Skeletal muscle satellite cell (primary cell): Measurements from ENCODE around the gene RERE.
"Not testable (repeated sequence)": the region's sequence is repeated elsewhere in the genome, so short reads cannot be mapped to it uniquely, and the experiment has no call there.

Experiments
- H3K27me3 ChIP-seq: 2 replicates; pipeline ENCODE4 v1.7.0; 2013; ENCODE audit warnings: low read length; ENCODE audit not compliant: control insufficient read depth, insufficient read depth
- H3K36me3 ChIP-seq: 2 replicates; pipeline ENCODE4 v1.7.0; 2013; ENCODE audit warnings: mild to moderate bottlenecking, control low read depth, low read length; ENCODE audit not compliant: insufficient read depth
- H3K4me1 ChIP-seq: 2 replicates; pipeline ENCODE4 v1.7.0; 2013; ENCODE audit warnings: low read length; ENCODE audit not compliant: control insufficient read depth, insufficient read depth
- H3K4me2 ChIP-seq: 2 replicates; pipeline ENCODE4 v1.7.0; 2013; ENCODE audit warnings: mild to moderate bottlenecking, low read length
- H3K4me3 ChIP-seq: 2 replicates; pipeline ENCODE4 v1.7.0; 2013; ENCODE audit warnings: low read length
- H3K9ac ChIP-seq: 2 replicates; pipeline ENCODE4 v1.7.0; 2013; ENCODE audit warnings: mild to moderate bottlenecking, low read depth, low read length, moderate library complexity
- H3K9me3 ChIP-seq: replicated peaks from 2 replicates; pipeline ENCODE4 v1.7.0; 2013; ENCODE audit warnings: mild to moderate bottlenecking, control low read depth, low read length

RERE gene

GRCh38 chr1:8835941-8836643 is 18.7 kb upstream of the RERE start:
- no peaks in the 10 kb centered on the region for H3K9me3 ChIP-seq
- no peaks in the 10 kb centered on the region for H3K36me3 ChIP-seq
- no peak overlapping the region for H3K9ac ChIP-seq
- no peak overlapping the region for H3K4me2 ChIP-seq
- peaks cover 6% of the 10 kb centered on the region for H3K4me1 ChIP-seq
- no peak overlapping the region for H3K4me3 ChIP-seq
- H3K27me3 ChIP-seq: peaks cover 6% of the 10 kb centered on the region

GRCh38 chr1:8831340-8831739 is 13.9 kb upstream of the RERE start:
- H3K9ac ChIP-seq: no peak overlapping the region
- H3K27me3 ChIP-seq: peaks cover 5% of the 10 kb centered on the region
- no peaks in the 10 kb centered on the region for H3K36me3 ChIP-seq
- H3K4me1 ChIP-seq: peaks cover 6% of the 10 kb centered on the region
- H3K9me3 ChIP-seq: no peaks in the 10 kb centered on the region
- no peak overlapping the region for H3K4me2 ChIP-seq
- H3K4me3 ChIP-seq: no peak overlapping the region

- H3K4me2 ChIP-seq, H3K9ac ChIP-seq, H3K36me3 ChIP-seq: not testable (repeated sequence)
Measured at GRCh38 chr1:8830732-8831131, 13.3 kb upstream of the RERE start.

GRCh38 chr1:8825985-8826481 is 8.6 kb upstream of the RERE start:
- H3K36me3 ChIP-seq: no peaks in the 10 kb centered on the region
- no peaks in the 10 kb centered on the region for H3K27me3 ChIP-seq
- peaks cover 30% of the 10 kb centered on the region for H3K4me1 ChIP-seq
- no peak overlapping the region for H3K4me3 ChIP-seq
- H3K9ac ChIP-seq: peak overlapping the region; percentile 2
- no peaks in the 10 kb centered on the region for H3K9me3 ChIP-seq
- H3K4me2 ChIP-seq: no peak overlapping the region

More at GRCh38 chr1:8830732-8831131, 13.3 kb upstream of the RERE start:
- not testable (repeated sequence) for H3K27me3 ChIP-seq, H3K4me3 ChIP-seq, H3K9me3 ChIP-seq, H3K4me1 ChIP-seq

GRCh38 chr1:8823295-8823664 is 5.8 kb upstream of the RERE start:
- no peaks in the 10 kb centered on the region for H3K9me3 ChIP-seq
- peak overlapping the region; percentile 23 for H3K9ac ChIP-seq
- H3K4me2 ChIP-seq: peak overlapping the region; percentile 26
- H3K4me3 ChIP-seq: no peak overlapping the region
- peaks cover 35% of the 10 kb centered on the region for H3K4me1 ChIP-seq
- H3K36me3 ChIP-seq: no peaks in the 10 kb centered on the region
- no peaks in the 10 kb centered on the region for H3K27me3 ChIP-seq

GRCh38 chr1:8822373-8823294 is 5.2 kb upstream of the RERE start:
- H3K9ac ChIP-seq: peak overlapping the region; percentile 23

GRCh38 chr1:8821084-8821483 is 3.6 kb upstream of the RERE start:
- no peaks in the 10 kb centered on the region for H3K27me3 ChIP-seq
- H3K4me2 ChIP-seq: no peak overlapping the region
- H3K4me1 ChIP-seq: peaks cover 41% of the 10 kb centered on the region
- H3K4me3 ChIP-seq: no peak overlapping the region
- H3K9me3 ChIP-seq: no peaks in the 10 kb centered on the region
- no peak overlapping the region for H3K9ac ChIP-seq
- no peaks in the 10 kb centered on the region for H3K36me3 ChIP-seq

More at GRCh38 chr1:8822373-8823294, 5.2 kb upstream of the RERE start:
- no peaks in the 10 kb centered on the region for H3K9me3 ChIP-seq
- H3K4me3 ChIP-seq: no peak overlapping the region
- no peaks in the 10 kb centered on the region for H3K27me3 ChIP-seq
- no peaks in the 10 kb centered on the region for H3K36me3 ChIP-seq
- peak overlapping the region; percentile 26 for H3K4me2 ChIP-seq
- peaks cover 37% of the 10 kb centered on the region for H3K4me1 ChIP-seq

- H3K27me3 ChIP-seq, H3K9ac ChIP-seq, H3K9me3 ChIP-seq, H3K4me3 ChIP-seq, H3K36me3 ChIP-seq: not testable (repeated sequence)
- Histone ChIP-seq H3K4me2 (peak overlapping the region; percentile 84), H3K4me1 (peaks cover 46% of the 10 kb centered on the region)
Measured at GRCh38 chr1:8818789-8819188, 1.3 kb upstream of the RERE start.

- Histone ChIP-seq H3K9ac (peak overlapping the region; percentile 95), H3K4me2 (peak overlapping the region; percentile 84), H3K9me3 (no peaks in the 10 kb centered on the region), H3K27me3 (no peaks in the 10 kb centered on the region), H3K36me3 (no peaks in the 10 kb centered on the region), H3K4me3 (peak overlapping the region; percentile 92), H3K4me1 (peaks cover 48% of the 10 kb centered on the region)
Measured at GRCh38 chr1:8818325-8818775, 910 bp upstream of the RERE start.

GRCh38 chr1:8816831-8817411 is 519 bp downstream of the RERE start:
- H3K27me3 ChIP-seq: no peaks in the 10 kb centered on the region
- H3K4me2 ChIP-seq: peak overlapping the region; percentile 97
- no peaks in the 10 kb centered on the region for H3K36me3 ChIP-seq
- peak overlapping the region; percentile 95 for H3K9ac ChIP-seq
- H3K4me3 ChIP-seq: peak overlapping the region; percentile 92
- H3K4me1 ChIP-seq: peaks cover 42% of the 10 kb centered on the region
- H3K9me3 ChIP-seq: no peaks in the 10 kb centered on the region

GRCh38 chr1:8816264-8816663 is 1.2 kb downstream of the RERE start:
- Histone ChIP-seq H3K36me3 (no peaks in the 10 kb centered on the region), H3K9me3 (no peaks in the 10 kb centered on the region), H3K4me2 (peak overlapping the region; percentile 97), H3K4me1 (peaks cover 38% of the 10 kb centered on the region), H3K9ac (peak overlapping the region; percentile 95), H3K27me3 (no peaks in the 10 kb centered on the region), H3K4me3 (peak overlapping the region; percentile 92)
